NK-92 (cell line): Measurements from ENCODE around the gene MSLN.
"Not testable (repeated sequence)": the region's sequence is repeated elsewhere in the genome, so short reads cannot be mapped to it uniquely, and the experiment has no call there.

Source experiments
- DNase-seq: peaks from one replicate; lab custom pipeline; 2025; ENCODE audit not compliant: unreplicated experiment; lab: John Stamatoyannopoulos, UW

The MSLN gene

DNA sequence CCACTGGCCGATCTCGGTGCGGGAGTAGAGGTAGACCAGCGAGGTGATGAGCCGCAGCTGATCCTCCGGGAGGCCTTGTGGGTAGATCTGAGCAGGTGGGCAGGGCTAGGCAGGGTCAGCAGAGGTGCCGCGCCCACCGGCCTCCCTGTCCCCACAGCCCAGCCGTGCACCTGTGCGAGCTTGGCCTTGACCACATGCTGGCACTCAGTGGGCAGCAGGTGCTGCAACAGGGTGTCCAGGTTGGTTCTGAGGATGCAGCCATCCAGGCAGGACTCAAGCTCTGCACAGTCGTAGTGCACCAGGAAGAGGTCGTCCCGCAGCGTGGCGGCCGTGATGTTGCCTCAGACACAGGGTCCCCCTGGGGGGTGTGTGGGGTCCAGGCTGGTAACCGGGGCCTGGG is 12.4 kb downstream of the MSLN start:
- no peak for DNase-seq

DNA sequence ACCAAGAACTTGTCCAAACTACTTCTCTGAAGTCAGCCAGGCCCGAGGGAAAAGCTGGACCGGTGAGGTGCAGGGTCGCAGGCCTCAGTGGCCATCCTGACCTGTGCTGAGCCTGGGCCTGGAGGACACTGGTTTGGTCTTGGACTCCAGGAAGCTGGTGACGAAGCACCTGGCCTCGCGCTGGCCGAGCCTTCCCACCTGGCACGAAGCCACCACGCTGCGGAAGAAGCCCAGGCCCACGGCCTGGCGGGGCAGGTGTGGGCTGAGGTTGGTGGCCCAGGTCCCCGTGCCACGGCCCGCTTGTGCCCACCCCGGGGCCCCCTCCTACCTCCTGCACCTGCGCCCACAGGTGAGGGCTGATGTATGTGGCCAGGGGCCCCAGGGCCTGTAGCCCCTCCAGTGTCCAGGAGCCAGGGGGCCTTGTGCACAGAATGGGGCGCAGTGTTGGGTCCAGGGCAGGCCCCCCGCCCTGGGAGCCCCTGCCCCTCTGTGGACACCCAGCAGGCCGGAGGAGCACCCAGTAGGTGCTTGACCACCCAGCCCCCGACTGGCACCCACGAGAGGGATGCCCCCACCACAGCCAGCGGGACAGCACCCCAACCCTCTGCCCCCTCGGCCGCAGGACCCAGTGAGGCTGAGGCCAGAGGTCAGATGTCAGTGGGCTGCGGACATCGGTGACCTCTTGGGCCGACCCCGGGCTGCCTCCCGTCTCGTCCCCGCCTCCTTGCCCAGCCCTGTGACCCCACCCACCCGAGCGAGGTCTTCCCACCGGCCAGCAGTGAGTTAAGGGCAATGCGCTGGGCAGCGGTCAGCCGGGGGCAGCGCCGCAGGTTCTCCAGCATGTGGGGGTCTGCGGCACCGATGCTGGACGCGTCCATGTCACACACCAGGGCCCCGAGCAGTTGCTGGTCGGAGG is 13.8 kb downstream of the MSLN start:
- DNase-seq: no peak

DNA sequence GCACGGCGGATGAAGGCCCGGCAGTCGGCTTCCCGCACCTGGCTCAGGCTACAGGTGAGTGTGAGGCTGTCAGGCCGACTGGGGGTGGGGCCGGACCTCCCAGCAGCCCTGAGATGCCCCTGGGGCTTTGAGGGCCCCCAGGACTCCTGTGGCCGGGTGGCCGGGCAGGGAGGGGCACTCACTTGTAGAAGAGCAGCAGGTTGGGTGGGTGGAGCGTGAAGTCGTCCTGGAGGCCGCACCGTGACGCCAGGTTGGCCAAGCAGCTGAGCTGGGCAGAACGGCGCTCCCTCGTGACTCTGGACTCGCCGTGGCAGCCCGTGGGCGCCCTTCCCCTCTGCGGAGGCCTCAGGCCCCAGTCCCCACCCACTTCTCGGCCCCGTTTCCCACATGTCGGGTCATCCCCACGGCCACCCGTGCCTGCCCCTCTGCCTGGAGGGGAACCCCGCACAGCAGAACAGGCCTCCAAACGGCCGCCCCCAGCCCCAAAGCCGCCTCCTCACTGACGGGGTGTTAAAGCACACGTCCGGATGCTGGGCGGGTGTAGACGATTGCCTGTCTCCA is 14.8 kb downstream of the MSLN start:
- DNase-seq: no peak

DNA sequence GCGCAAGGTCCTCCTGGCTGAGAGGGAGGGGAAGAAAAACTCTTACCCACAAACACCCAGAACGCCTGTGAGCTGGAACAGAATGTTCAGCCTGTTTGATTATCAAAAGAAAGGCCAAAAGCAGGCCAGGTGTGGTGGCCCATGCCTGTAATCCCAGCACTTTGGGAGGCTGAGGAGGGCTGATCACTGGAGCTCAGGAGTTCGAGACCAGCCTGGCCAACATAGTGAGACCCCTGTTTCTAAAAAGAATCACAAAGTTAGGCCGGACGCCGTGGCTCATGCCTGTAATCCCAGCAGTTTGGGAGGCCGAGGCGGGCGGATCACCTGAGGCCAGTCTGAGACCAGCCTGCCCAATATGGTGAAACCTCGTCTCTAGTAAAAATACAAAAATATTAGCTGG is 15.8 kb downstream of the MSLN start:
- DNase-seq: not testable (repeated sequence)

DNA sequence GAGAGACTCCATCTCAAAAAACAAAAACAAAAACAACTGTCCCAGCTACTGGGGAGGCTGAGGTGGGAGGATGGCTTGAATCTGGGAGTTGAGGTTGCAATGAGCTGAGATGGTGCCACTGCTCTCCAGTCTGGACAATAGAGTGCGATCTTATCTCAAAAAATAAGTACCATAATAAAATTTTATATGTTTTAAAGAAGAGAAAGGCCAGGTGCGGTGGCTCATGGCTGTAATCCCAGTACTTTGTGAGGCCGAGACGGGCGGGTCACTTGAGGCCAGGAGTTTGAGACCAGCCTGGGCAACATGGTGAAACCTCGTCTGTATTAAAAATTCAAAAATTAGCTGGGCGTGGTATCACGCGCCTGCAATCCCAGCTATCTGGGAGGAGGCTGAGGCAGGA is 16.3 kb downstream of the MSLN start:
- no peak for DNase-seq

DNA sequence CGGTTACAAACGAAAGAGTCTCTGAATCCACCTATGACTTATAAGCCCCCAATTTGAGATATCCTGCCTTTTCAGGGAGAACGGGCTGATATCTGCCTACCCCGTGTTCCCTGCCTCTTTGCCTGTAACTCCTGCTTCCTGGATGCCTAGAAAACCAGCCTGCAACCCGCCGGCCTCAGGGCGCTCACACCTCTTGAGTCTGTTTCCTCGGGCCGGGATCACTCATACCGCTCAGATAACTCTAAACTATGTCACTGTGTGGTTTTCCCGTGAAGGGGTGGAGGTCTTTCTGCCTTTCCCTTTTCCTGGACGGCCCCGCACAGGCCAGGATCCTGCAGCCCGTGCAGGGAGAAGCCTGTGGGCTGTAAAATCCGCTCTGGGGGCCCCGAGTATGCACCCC is 17.3 kb downstream of the MSLN start:
- DNase-seq: no peak

DNA sequence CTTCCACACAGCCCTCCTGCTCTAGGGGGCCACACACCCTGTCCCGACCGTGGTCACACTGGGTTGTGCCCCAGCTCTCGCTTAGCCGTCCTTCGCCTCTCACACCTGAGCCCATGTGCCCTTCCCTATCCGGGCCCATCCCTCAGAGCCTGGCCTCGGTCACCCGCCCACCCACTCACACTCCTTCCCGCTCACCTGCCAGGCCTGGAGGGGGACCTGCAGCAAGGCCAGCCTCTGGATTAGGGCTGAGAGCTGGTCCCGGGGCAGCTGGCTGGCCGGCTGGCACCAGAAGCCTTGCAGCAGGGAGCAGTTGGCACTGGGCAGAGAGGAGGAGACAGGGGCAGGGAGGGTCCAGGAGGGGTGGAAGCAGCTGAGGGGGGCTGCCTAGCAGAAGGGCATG is 17.9 kb downstream of the MSLN start:
- DNase-seq: no peak

DNA sequence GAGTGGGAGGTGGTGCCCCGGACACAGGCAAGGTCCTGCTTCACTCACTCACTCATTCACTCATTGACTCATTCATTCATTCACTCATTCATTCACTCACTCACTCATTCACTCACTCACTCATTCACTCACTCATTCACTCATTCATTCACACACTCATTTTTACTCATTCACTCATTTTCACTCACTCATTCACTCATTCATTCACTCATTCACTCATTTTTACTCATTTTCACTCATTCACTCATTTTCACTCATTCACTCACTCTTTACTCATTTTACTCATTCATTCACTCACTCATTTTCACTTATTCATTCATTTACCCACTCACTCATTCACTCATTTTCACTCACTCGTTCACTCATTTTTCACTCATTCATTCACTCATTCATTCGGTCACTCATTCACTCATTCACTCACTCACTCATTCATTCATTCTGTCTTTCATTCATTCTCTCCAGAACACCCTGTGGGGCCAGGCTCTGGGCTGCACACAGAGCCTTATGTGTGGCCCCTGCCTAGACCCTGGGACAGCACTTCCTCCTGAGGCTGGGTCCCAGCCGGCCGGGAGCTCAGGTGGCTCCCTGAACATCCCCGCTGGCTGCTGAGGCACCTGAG is 18.5 kb downstream of the MSLN start:
- DNase-seq: no peak

DNA sequence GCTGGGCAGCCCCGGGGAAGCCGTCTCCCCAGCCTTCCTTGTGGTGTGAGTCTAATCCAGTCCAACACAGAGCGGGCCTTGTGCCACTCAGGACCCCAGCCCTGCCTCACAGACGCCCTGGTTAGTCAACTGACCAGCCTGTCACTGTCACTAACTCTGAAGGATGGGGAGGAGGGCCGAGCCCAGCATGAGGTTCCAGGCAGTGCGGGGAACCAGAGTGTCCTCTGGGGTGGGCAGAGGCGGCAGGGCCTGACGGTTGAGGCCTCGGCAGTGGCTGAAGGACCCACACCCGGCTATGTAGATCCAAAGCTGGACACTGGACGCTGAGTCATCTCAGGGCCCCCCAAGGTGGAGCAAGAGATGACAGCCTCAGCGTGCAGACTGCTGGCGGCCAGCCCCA is 19.0 kb downstream of the MSLN start:
- DNase-seq: no peak

DNA sequence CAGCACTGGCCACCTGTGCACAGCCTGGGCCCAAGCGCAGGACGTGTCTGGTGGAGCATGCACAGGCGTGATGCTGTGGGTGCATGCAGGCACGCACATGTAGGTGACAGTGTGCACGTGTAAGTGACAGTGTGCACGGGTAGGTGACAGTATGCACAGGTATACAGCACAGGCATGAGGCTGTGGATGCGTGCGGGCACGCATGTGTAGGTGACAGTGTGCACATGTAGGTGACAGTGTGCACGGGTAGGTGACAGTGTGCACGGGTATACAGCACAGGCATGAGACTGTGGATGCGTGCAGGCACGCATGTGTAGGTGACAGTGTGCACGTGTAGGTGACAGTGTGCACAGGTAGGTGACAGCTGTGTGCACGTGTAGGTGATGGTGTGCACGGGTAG is 19.8 kb downstream of the MSLN start:
- DNase-seq: no peak

DNA sequence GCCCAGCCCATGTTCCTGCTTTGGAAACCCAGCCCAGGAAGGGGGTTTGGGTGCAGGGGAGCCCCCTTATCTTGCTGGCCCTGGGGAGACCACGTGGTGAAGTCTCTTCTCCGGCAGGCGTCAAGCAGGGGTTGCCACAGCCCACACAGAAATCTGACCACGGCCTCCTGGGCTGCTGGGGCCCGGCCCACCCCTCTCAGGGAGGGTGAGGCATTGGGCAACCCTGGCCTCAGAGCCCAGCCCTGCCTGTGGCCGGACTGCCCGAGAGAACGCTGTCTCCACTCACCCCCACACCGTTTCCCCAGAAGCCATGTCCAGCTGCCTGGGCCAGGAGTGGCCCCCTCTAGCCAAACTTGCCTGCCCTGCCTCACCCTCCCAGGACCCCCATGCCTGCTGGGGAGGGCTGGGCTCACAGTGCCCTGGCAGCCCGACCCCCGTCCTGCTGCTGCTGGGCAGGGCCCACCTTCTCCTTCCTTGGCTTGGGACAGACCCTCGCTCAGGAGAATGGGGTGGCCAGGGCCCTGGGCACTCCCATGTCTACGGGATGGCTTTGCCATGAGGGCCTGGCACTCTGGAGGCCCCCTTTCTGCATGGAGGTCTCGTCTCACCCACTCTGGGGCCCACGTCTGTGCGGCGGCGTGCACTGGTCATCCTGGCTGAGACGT is 20.9 kb downstream of the MSLN start:
- DNase-seq: no peak

DNA sequence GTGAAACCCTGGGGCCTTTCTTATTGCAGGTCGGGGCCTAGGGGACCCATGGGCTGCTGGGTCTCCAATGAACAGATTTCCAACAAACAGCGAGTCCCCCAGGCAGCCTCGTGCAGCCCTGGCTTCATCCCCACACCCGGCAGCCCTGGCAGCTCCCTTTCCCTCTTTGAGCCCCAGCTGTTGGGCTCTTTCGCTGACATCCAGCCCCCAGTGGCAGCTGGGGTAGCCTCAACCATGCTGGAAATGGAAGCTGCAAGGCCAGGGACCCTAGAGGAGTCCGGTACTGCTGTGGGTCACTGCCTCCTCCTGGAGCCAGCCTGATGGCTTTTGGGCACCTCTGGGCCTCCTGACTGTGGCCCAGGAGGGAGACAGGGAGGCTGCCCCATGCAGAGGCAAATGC is 21.7 kb downstream of the MSLN start:
- no peak for DNase-seq

DNA sequence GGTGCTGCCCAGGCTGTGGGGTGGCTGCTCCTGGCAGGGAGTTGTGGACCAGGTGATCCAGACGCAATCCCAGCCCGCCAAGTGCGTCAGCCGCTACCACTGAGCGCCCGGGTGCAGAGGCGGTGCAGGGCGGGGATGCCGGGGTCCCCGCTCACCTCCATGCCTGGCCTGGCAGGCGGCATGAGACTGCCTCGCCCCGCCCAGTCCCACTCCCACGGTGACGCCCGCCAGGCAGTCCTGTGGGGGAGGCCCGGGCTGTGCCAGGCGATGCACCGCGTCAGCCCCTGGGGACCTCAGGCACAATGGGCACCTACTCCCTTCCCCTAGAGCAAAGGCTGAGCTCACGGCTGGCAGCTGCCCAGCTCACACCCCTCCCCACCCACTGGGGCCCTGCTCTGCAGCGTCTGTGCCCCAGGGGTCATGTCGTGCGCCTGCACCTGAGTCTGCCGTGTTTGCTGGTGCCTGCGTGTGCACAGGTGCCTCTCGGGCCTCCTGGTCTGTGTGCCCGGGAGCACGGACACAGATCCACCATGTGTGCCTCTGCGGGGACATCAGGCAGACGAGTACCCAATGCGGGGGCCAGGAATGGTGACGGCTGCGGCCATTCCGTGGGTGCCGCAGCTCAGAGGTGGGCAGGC is 22.4 kb downstream of the MSLN start:
- no peak for DNase-seq

DNA sequence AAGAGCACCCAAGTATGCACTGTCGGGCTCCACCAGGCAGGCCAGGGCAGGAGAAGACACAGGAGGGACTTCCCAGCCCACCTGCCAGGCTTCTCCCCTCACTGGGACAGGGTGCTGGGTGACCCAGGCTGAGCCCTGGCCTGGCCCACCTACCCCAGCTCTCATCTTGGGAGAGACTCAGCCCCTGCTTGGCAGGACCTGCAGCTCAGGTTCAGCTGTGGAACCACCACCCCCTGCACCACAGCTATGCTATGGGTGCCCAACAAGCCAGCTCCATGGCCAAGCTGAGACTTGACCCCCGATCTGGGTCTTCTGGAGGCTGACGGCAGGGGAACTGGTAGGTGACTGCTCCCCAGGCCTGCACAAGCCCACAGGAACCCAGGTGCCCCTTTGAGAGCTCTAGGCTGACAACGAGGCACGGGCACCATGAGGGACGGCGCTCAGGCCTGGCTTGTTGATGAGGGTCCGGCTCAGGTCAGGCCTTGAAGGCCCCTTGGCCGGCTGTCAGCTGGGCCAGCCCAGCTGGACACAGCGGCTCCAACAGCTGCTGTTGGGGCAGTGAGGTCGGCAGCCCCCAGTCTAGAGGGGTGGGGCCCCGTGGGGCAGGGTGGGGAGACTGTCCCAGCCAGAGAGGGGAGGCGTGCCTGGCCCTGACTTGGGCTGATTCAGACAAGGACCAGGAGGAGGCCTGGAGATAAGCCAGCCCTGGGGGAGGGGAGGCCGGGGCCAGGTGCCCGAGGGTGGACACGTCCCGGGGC is 23.0 kb downstream of the MSLN start:
- DNase-seq: no peak

DNA sequence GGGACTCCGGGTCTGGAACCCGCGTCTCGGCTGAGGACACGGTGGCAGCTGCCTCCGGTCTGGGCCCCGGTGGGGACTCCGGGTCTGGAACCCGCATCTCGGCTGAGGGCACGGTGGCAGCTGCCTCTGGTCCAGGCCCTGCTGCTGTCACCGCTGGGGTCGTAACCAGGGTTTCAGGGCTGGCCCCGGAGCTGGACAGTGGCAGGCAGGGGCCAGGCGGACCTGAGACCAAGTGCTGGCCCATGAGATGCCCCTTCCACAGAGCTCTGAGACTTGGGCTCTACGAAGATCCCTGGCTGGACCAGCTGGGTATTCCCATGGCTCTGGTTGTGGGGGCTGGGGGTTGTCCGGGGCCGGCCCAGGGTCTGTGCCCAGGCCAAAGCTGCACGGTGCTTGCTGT is 23.9 kb downstream of the MSLN start:
- DNase-seq: no peak

DNA sequence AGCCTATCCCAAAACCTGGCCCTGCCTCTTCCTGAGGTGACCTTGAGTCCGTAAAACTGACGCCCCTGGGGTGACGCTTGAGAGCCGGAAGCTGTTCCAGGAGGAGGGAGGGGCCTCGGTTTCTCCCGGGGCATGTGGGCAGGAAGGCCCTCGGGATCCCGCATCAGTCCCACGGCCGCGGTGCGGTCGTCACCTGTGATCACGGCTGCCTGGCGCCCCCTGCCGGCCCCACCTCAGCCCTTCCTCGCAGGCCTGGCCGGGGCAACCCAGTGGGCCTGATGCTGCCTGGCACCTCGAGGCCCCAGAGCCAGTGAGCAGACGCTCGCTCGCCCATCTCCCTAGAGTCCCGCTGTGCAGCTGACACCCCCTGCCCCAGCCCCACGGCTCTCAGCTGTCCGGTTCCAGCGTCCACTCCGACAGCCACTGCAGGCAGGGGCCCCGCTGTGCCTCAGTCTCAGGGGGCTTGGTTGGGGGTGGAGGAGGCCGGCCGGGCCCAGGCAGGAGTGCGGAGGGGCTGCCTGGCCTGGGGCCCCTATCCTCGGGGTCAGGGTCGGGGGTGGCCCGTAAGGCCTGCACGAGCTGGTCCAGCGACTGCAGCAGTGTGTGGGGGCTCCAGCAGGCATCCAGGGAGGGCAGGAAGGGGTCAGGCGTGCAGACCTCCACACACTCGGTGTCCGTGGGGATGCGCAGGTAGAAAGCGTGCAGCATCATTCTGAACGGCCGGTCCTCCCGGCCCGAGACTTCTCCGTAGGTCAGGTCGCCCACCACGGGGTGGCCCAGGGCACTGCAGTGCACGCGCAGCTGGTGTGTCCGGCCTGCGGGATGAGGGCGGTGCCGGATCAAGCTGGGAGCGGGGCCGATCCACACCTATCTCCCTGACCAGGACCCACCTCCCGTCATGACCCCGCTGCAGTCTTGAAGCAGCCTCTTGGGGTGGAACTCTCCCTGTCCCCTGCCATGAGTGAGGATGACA is 25.3 kb downstream of the MSLN start:
- DNase-seq: no peak

DNA sequence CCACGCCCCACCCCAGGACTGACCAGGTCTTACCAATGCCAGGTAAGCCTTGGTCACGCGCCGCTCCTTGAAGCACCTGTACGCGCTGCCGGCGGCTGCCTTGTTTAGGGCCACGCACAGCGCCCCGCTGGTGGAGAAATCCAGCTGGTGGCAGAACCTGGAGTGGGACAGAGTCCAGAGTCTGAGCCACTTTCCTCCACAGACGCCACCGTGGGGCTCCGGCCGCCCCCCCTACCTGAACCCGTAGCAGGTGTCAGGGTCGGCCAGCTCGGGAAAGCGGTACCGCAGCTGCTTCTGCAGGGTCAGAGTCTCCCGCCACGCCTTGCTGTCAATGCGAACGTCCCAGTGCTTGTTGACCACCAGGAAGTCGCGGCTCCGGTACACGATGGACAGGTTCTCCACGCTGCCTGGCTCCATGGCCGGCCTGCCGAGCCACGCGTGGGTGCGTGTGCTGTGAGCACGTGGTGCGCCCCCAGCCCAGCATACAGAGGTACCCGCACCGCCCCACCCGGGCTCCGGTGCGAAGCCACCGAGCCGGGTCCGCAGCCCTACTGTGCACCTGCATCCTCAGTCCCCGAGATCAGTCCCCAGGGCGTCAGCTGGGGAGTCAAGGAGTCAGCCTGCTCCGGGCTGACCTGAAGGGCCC is 26.9 kb downstream of the MSLN start:
- DNase-seq: no peak

DNA sequence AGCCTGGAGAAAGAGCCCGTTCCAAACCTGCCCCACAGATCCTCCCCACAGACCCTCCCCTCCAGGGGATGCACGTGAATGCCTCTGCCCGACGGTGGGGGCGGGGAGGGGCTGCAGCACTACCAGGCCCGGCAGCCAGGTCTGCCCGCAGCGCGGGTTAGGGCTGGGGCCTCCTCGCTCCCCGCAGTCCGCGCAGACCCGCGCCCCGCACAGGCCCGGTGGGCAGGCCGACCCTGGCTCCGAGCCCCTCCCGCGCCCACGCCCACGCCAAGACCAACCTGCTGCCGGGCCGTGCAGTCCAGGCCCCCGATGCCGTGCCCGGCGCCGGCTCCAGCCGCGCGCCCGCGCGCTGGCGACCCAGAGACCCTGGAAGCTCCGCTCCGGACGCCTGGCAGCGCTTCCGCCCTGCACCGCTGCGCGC is 27.5 kb downstream of the MSLN start, which contains the start of gene RPUSD1:
TSS of gene RPUSD1 (minus strand) at position 404 of the 421 bp plus-strand sequence. CDS start 644 bp downstream, outside the sequence.
- no peak for DNase-seq
